Vagina (tissue), 2 donors: ENCODE data around the gene CLDN34. TPM values are rescaled to one million over a fixed set of nuclear protein-coding genes. Genes with fewer than 3 reads are reported as not detected.

ENCODE experiments used
- DNase-seq, 2 donors: peaks; one replicate each; pipeline ENCODE4 v3.0.0-alpha.2; 2017; ENCODE audit errors: extremely low spot score in 2 of 2
- H3K27ac ChIP-seq: fragments of 200-600 bp; sonication (generic); one replicate; pipeline ENCODE4 v1.5.1; 2019
- H3K27me3 ChIP-seq: fragments of 200-600 bp; sonication (generic); one replicate; pipeline ENCODE4 v1.5.1; 2019
- H3K36me3 ChIP-seq, 2 donors: fragments of 200-600 bp; sonication (generic); one replicate each; pipeline ENCODE4 v1.5.1; 2017 to 2019
- H3K4me1 ChIP-seq: fragments of 200-600 bp; sonication (generic); one replicate; pipeline ENCODE4 v1.5.1; 2019
- H3K4me3 ChIP-seq, 2 donors: fragments of 200-600 bp; sonication (generic); 1 replicate in 1 of 2; 2 replicates in 1 of 2; pipeline ENCODE4 v1.5.1; 2016 to 2019
- H3K9me3 ChIP-seq: fragments of 200-600 bp; sonication (generic); one replicate; pipeline ENCODE4 v1.5.1; 2019
- CTCF ChIP-seq, 3 experiments: fragments of 450-650 bp in 2 of 3; fragments of 200-600 bp in 1 of 3; sonication (generic) in 1 of 3; IDR thresholded peaks; one replicate each; pipeline ENCODE4 v1.5.1; 2017 to 2019; ENCODE audit warnings: antibody characterized with exemption in 3 of 3, mild to moderate bottlenecking in 2 of 3, moderate library complexity in 2 of 3
- POLR2A ChIP-seq, 2 donors: fragments of 450-650 bp; IDR thresholded peaks; one replicate each; pipeline ENCODE4 v1.6.1; 2017; ENCODE audit warnings: antibody characterized with exemption in 2 of 2, mild to moderate bottlenecking in 2 of 2, moderate library complexity in 2 of 2
- POLR2AphosphoS5 ChIP-seq, 2 donors: sonication (generic); formaldehyde crosslinking; IDR thresholded peaks; one replicate each; pipeline ENCODE4 v1.9.0; 2017; ENCODE audit warnings: antibody characterized with exemption in 2 of 2, mild to moderate bottlenecking in 2 of 2, low read depth in 1 of 2; ENCODE audit not compliant: insufficient read depth in 1 of 2
- intact Hi-C: fragments of 100-400 bp; cut with DNase I; formaldehyde crosslinking; loops from one replicate; pipeline ENCODE4 v1.15.1; 2023
- total RNA-seq: library from RNA; depleted of rRNA; stranded (reverse); fragments of >200 nt; gene quantifications from one replicate; pipeline ENCODE4 v1.2.3, GENCODE V29; 2016

Gene CLDN34
- not detected for total RNA-seq

- H3K4me3 ChIP-seq, result no peak within 1 kb of the TSS
- no peaks in the 10 kb centered on the region for H3K9me3 ChIP-seq
- no peaks in the 10 kb centered on the region for H3K4me1 ChIP-seq
- intact Hi-C loops, result no loop called here
- no peak within 1 kb of the TSS for H3K27ac ChIP-seq
- no peaks in the 10 kb centered on the region for H3K27me3 ChIP-seq
- TF ChIP-seq CTCF (IDR thresholded peaks at IDR 0.05) (no peak), POLR2A (IDR thresholded peaks at IDR 0.05) (no peak), POLR2AphosphoS5 (IDR thresholded peaks at IDR 0.05; ENCODE audit: insufficient read depth in 1 of 2, low read depth in 1 of 2) (no peak)
- DNase-seq, result no peak
- H3K36me3 ChIP-seq, result no peaks in the 10 kb centered on the region
Measured at GRCh38 chrX:9966775-9967408, at the start of gene CLDN34. Gene CLDN34 (plus strand): TSS chrX:9967358. CDS start chrX:9967358, 0 bp downstream.

GRCh38 chrX:9917861-9918260 lies 49.3 kb upstream of the CLDN34 start:
- Histone ChIP-seq H3K9me3 (no peaks in the 10 kb centered on the region), H3K4me3 (no peak overlapping the region), H3K27me3 (no peaks in the 10 kb centered on the region), H3K27ac (no peak overlapping the region), H3K4me1 (no peaks in the 10 kb centered on the region), H3K36me3 (no peaks in the 10 kb centered on the region)
- DNase-seq, result no peak
- intact Hi-C loops, result no loop called here
- TF ChIP-seq POLR2A (IDR thresholded peaks at IDR 0.05) (no peak), CTCF (IDR thresholded peaks at IDR 0.05) (no peak), POLR2AphosphoS5 (IDR thresholded peaks at IDR 0.05; ENCODE audit: insufficient read depth in 1 of 2, low read depth in 1 of 2) (no peak)

GRCh38 chrX:9919632-9920172 lies 47.5 kb upstream of the CLDN34 start:
- no peak for DNase-seq
- H3K27ac ChIP-seq, result no peak overlapping the region
- no peaks in the 10 kb centered on the region for H3K4me1 ChIP-seq
- H3K27me3 ChIP-seq, result no peaks in the 10 kb centered on the region
- intact Hi-C loops, result no loop called here
- TF ChIP-seq POLR2AphosphoS5 (IDR thresholded peaks at IDR 0.05; ENCODE audit: insufficient read depth in 1 of 2, low read depth in 1 of 2), result no peak
- TF ChIP-seq POLR2A (IDR thresholded peaks at IDR 0.05), result no peak
- H3K4me3 ChIP-seq, result no peak overlapping the region
- no peaks in the 10 kb centered on the region for H3K9me3 ChIP-seq
- no peaks in the 10 kb centered on the region for H3K36me3 ChIP-seq

GRCh38 chrX:9921407-9921806 lies 45.8 kb upstream of the CLDN34 start:
- Histone ChIP-seq H3K4me3 (no peak overlapping the region), H3K27me3 (no peaks in the 10 kb centered on the region), H3K9me3 (no peaks in the 10 kb centered on the region), H3K4me1 (no peaks in the 10 kb centered on the region), H3K36me3 (no peaks in the 10 kb centered on the region), H3K27ac (no peak overlapping the region)
- intact Hi-C loops, result no loop called here
- TF ChIP-seq POLR2AphosphoS5 (IDR thresholded peaks at IDR 0.05; ENCODE audit: insufficient read depth in 1 of 2, low read depth in 1 of 2), result no peak
- no peak for TF ChIP-seq POLR2A (IDR thresholded peaks at IDR 0.05)
- TF ChIP-seq CTCF (IDR thresholded peaks at IDR 0.05), result no peak
- DNase-seq, result no peak

- Histone ChIP-seq H3K4me1 (no peaks in the 10 kb centered on the region), H3K27me3 (no peaks in the 10 kb centered on the region), H3K27ac (no peak overlapping the region), H3K9me3 (no peaks in the 10 kb centered on the region), H3K4me3 (no peak overlapping the region), H3K36me3 (no peaks in the 10 kb centered on the region)
- intact Hi-C loops, result no loop called here
- DNase-seq, result no peak
- TF ChIP-seq CTCF (IDR thresholded peaks at IDR 0.05) (no peak), POLR2A (IDR thresholded peaks at IDR 0.05) (no peak), POLR2AphosphoS5 (IDR thresholded peaks at IDR 0.05; ENCODE audit: insufficient read depth in 1 of 2, low read depth in 1 of 2) (no peak)
Measured at GRCh38 chrX:9923357-9923756, 43.8 kb upstream of the CLDN34 start.
